Measurements from ENCODE around the gene BCAS1. TPM values are rescaled to one million over a fixed set of nuclear protein-coding genes. Genes with fewer than 3 reads are reported as not detected.
A peak's percentile ranks its signal among the peaks of the same experiment; 100 is the strongest.

BCAS1 gene
- total and polyA plus RNA-seq, 10 of the 15 experiments (the other 5 are each of a cell fraction or from before 2014, with no cell fraction given): 0.21 to 1.4 (median 0.55) TPM

DNA sequence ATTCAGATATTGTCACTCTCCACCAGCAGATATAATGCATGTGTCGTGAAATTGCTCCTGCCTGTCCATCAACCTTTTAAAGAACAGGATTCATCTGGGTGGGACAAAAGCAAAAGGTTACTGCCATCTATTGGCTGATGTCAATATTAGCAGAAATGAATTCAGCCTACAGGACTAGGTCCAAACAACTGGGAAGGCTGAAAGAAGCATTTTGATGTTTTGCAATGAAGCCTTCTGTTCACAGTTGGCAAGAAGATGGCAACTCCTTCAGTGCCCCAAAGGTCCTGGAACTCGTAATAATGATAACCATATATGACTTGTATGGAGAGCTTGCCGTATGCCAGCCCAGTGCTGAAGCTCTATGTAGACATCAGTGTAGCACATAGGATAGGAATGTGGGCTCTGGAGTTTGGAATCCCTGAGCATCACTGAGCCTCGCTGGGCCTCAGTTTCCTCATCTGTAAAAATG lies 7.5 kb downstream of the BCAS1 start (continued):
- TF ChIP-seq, protein P1, sequence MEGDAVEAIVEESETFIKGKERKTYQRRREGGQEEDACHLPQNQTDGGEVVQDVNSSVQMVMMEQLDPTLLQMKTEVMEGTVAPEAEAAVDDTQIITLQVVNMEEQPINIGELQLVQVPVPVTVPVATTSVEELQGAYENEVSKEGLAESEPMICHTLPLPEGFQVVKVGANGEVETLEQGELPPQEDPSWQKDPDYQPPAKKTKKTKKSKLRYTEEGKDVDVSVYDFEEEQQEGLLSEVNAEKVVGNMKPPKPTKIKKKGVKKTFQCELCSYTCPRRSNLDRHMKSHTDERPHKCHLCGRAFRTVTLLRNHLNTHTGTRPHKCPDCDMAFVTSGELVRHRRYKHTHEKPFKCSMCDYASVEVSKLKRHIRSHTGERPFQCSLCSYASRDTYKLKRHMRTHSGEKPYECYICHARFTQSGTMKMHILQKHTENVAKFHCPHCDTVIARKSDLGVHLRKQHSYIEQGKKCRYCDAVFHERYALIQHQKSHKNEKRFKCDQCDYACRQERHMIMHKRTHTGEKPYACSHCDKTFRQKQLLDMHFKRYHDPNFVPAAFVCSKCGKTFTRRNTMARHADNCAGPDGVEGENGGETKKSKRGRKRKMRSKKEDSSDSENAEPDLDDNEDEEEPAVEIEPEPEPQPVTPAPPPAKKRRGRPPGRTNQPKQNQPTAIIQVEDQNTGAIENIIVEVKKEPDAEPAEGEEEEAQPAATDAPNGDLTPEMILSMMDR (IDR thresholded peaks at IDR 0.05 in 2 of 3, conservative IDR thresholded peaks at IDR 0.05 in 1 of 3; ENCODE audit: control insufficient read depth in 2 of 3, extremely low read depth in 1 of 3, insufficient read depth in 1 of 3, low read depth in 3 of 3, low read length in 3 of 3): peak; percentile 59 to 82 (median 73)
- TF ChIP-seq, protein P2, sequence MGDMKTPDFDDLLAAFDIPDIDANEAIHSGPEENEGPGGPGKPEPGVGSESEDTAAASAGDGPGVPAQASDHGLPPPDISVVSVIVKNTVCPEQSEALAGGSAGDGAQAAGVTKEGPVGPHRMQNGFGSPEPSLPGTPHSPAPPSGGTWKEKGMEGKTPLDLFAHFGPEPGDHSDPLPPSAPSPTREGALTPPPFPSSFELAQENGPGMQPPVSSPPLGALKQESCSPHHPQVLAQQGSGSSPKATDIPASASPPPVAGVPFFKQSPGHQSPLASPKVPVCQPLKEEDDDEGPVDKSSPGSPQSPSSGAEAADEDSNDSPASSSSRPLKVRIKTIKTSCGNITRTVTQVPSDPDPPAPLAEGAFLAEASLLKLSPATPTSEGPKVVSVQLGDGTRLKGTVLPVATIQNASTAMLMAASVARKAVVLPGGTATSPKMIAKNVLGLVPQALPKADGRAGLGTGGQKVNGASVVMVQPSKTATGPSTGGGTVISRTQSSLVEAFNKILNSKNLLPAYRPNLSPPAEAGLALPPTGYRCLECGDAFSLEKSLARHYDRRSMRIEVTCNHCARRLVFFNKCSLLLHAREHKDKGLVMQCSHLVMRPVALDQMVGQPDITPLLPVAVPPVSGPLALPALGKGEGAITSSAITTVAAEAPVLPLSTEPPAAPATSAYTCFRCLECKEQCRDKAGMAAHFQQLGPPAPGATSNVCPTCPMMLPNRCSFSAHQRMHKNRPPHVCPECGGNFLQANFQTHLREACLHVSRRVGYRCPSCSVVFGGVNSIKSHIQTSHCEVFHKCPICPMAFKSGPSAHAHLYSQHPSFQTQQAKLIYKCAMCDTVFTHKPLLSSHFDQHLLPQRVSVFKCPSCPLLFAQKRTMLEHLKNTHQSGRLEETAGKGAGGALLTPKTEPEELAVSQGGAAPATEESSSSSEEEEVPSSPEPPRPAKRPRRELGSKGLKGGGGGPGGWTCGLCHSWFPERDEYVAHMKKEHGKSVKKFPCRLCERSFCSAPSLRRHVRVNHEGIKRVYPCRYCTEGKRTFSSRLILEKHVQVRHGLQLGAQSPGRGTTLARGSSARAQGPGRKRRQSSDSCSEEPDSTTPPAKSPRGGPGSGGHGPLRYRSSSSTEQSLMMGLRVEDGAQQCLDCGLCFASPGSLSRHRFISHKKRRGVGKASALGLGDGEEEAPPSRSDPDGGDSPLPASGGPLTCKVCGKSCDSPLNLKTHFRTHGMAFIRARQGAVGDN (IDR thresholded peaks at IDR 0.05): peak; percentile 37; the same call in 1 of the 2 replicates
- TF ChIP-seq ETV6 (conservative IDR thresholded peaks at IDR 0.05 in 1 of 2, IDR thresholded peaks at IDR 0.05 in 1 of 2; ENCODE audit: borderline replicate concordance in 1 of 2, low read depth in 1 of 2): 0 out of 4 replicates have a peak, but pooled peaks of 1 of the 2 experiments have one; percentile 81
- TF ChIP-seq TCF7 (IDR thresholded peaks at IDR 0.05; ENCODE audit: borderline replicate concordance): no peak
- TF ChIP-seq, protein P3, sequence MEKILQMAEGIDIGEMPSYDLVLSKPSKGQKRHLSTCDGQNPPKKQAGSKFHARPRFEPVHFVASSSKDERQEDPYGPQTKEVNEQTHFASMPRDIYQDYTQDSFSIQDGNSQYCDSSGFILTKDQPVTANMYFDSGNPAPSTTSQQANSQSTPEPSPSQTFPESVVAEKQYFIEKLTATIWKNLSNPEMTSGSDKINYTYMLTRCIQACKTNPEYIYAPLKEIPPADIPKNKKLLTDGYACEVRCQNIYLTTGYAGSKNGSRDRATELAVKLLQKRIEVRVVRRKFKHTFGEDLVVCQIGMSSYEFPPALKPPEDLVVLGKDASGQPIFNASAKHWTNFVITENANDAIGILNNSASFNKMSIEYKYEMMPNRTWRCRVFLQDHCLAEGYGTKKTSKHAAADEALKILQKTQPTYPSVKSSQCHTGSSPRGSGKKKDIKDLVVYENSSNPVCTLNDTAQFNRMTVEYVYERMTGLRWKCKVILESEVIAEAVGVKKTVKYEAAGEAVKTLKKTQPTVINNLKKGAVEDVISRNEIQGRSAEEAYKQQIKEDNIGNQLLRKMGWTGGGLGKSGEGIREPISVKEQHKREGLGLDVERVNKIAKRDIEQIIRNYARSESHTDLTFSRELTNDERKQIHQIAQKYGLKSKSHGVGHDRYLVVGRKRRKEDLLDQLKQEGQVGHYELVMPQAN (conservative IDR thresholded peaks at IDR 0.05): 0 out of 2 replicates have a peak, but pooled peaks have one; percentile 5
- TF ChIP-seq NFXL1 (IDR thresholded peaks at IDR 0.05; ENCODE audit: borderline replicate concordance): peak; percentile 60; the same call in 1 of the 2 replicates
- TF ChIP-seq, protein P4, sequence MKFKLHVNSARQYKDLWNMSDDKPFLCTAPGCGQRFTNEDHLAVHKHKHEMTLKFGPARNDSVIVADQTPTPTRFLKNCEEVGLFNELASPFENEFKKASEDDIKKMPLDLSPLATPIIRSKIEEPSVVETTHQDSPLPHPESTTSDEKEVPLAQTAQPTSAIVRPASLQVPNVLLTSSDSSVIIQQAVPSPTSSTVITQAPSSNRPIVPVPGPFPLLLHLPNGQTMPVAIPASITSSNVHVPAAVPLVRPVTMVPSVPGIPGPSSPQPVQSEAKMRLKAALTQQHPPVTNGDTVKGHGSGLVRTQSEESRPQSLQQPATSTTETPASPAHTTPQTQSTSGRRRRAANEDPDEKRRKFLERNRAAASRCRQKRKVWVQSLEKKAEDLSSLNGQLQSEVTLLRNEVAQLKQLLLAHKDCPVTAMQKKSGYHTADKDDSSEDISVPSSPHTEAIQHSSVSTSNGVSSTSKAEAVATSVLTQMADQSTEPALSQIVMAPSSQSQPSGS (IDR thresholded peaks at IDR 0.05; ENCODE audit: low read length): no peak
